ENCODE data around the gene ANO10. TPM values are rescaled to one million over a fixed set of nuclear protein-coding genes. Genes with fewer than 3 reads are reported as not detected.

The ANO10 gene
- total RNA-seq, 1 experiment from 2014 or later = 9.7 TPM

GRCh38 chr3:43317461-43318316 is 304.1 kb downstream of the ANO10 start:
- Histone ChIP-seq H3K27me3 (replicated peaks; ENCODE audit: insufficient read depth, low read depth, low read length, poor library complexity) (no peaks in the 10 kb centered on the region), H3K4me1 (ENCODE audit: insufficient read depth, low read length, poor library complexity, severe bottlenecking) (no peaks in the 10 kb centered on the region), H3K4me3 (ENCODE audit: low read depth, low read length, poor library complexity, severe bottlenecking) (no peak overlapping the region), H3K36me3 (ENCODE audit: insufficient read depth, low read length, poor library complexity, severe bottlenecking) (no peaks in the 10 kb centered on the region), H3K27ac (ENCODE audit: low read depth, low read length, poor library complexity, severe bottlenecking) (no peak overlapping the region), H3K9me3 (ENCODE audit: low read depth, low read length, poor library complexity, severe bottlenecking) (no peaks in the 10 kb centered on the region)
- BruUV-seq (replicated peaks) = no TSS peak
- intact Hi-C loops (cut with micrococcal nuclease; ENCODE audit: unreplicated experiment) = no loop called here
- ChIA-PET POLR2A (ENCODE audit: low non-redundant PET) (no interaction called here), CTCF (no interaction called here)
- TF ChIP-seq CTCF (conservative IDR thresholded peaks at IDR 0.05; ENCODE audit: low read depth, low read length) (no peak), EZH2 (IDR thresholded peaks at IDR 0.05; ENCODE audit: borderline replicate concordance, low read depth, low read length, poor library complexity, severe bottlenecking) (no peak)
- DNase-seq (ENCODE audit: low spot score) = no peak

GRCh38 chr3:43316783-43317460 is 304.9 kb downstream of the ANO10 start:
- Histone ChIP-seq H3K4me1 (ENCODE audit: insufficient read depth, low read length, poor library complexity, severe bottlenecking) (no peaks in the 10 kb centered on the region), H3K27ac (ENCODE audit: low read depth, low read length, poor library complexity, severe bottlenecking) (no peak overlapping the region), H3K9me3 (ENCODE audit: low read depth, low read length, poor library complexity, severe bottlenecking) (no peaks in the 10 kb centered on the region), H3K36me3 (ENCODE audit: insufficient read depth, low read length, poor library complexity, severe bottlenecking) (no peaks in the 10 kb centered on the region), H3K27me3 (replicated peaks; ENCODE audit: insufficient read depth, low read depth, low read length, poor library complexity) (no peaks in the 10 kb centered on the region), H3K4me3 (ENCODE audit: low read depth, low read length, poor library complexity, severe bottlenecking) (no peak overlapping the region)
- ChIA-PET POLR2A (ENCODE audit: low non-redundant PET) (no interaction called here), CTCF (no interaction called here)
- intact Hi-C loops (cut with micrococcal nuclease; ENCODE audit: unreplicated experiment) = no loop called here
- no TSS peak for BruUV-seq (replicated peaks)
- TF ChIP-seq EZH2 (IDR thresholded peaks at IDR 0.05; ENCODE audit: borderline replicate concordance, low read depth, low read length, poor library complexity, severe bottlenecking) = no peak
- no peak for TF ChIP-seq CTCF (conservative IDR thresholded peaks at IDR 0.05; ENCODE audit: low read depth, low read length)
- no peak for DNase-seq (ENCODE audit: low spot score)

Other genes starting within 250 kb of the ANO10 start
- gene ABHD5, start 68.9 kb upstream of the ANO10 start, total RNA-seq (2021) = 6.3 and 9.9 TPM in 2 replicates